KOPT-K1 (cell line): ENCODE measurements around the gene SHH.
A peak's percentile ranks its signal among the peaks of the same experiment; 100 is the strongest.

Experiments used
- H3K27ac ChIP-seq: fragments of 200-600 bp; sonication (generic); 2 replicates; pipeline ENCODE4 v1.5.1; 2016; ENCODE audit warnings: antibody characterized with exemption, mild to moderate bottlenecking, low read depth, low read length; ENCODE audit not compliant: poor library complexity, severe bottlenecking
- H3K36me3 ChIP-seq: fragments of 200-600 bp; sonication (generic); 2 replicates; pipeline ENCODE4 v1.5.1; 2017; ENCODE audit warnings: antibody characterized with exemption, mild to moderate bottlenecking, low read length, moderate library complexity; ENCODE audit not compliant: insufficient read depth
- H3K9me3 ChIP-seq: fragments of 200-600 bp; sonication (generic); 2 replicates; pipeline ENCODE4 v1.5.1; 2017; ENCODE audit warnings: antibody characterized with exemption, low read length, mild to moderate bottlenecking; ENCODE audit not compliant: insufficient read depth, poor library complexity, severe bottlenecking

The SHH gene

DNA sequence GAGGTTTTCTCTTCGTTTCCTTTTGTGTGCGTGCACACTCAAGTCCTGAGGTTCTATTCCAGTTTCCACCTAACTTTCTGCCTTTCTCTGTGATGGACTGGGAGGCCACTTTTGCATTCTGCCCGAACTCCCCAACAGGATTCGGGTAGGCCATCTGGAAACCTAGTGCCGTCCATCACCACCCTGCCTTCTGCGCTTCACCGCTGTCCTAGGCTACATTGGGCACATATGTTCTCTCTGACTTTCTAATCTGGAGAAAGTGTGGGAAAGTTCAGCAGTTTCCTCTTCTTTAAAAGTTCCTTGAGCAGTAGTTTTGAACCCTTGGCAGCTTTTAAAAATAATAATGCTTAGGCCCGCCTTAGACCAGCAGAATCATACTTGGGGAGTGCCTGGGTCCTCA lies 46.8 kb downstream of the SHH start:
- H3K27ac ChIP-seq: peak overlapping the region; percentile 86
- H3K9me3 ChIP-seq: no peaks in the 10 kb centered on the region
- H3K36me3 ChIP-seq: peaks cover 70% of the 10 kb centered on the region

DNA sequence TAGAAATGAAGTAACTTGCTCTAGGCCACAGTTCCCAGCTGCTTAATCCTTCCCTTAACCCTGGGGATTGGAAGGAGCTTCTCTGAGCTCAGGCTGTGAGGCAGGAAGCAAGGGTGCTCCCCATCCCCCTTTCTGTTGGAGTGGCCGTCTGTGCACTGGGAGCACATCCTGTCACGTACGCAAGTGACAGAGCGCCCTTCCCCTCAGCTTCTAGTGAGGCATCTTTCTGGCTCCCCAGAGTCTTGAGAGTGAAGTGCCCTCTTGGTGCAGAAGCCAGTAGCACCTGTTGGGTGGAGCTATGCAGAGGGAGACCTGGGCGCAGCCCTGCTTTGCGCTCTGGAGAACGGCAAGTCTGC lies 47.8 kb downstream of the SHH start:
- Histone ChIP-seq H3K9me3 (no peaks in the 10 kb centered on the region), H3K36me3 (peaks cover 70% of the 10 kb centered on the region), H3K27ac (peak overlapping the region; percentile 86)

DNA sequence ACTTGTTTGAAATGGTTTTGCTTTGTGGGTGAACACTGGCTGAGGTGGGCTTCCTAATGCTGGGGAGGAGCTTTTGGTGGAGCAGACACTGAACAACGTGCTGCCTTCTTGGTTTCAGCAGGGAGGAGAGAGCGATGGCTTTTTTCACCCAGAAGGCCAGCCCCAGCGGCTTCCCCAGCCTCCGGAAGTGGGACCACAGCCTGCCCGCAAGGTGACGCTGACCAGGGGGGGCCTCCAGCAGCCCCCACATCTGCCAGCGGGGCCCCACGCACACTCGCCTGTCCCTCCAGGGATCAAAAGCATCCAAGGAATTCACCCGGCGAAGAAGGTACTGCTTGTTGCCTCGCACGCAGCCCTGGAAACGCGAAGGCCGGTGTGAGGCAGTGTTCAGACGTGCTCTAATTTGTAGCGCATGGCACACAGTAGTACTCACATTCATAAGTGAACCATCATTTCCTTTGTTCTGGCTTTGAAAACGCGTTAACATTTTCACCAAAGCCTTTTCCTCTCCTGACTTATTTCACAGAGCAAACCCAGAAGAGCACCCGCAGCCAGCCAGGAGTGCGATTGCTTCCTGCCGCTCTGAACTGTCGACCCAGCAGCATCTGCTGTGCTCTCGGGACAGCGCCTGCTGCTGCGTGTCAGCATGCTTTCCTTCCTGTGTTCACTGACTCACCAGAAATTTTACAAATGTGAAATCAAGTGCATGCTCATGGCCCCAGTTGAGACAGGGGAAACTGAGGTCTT lies 48.4 kb downstream of the SHH start:
- Histone ChIP-seq H3K27ac (peak overlapping the region; percentile 86), H3K9me3 (no peaks in the 10 kb centered on the region), H3K36me3 (peaks cover 67% of the 10 kb centered on the region)

DNA sequence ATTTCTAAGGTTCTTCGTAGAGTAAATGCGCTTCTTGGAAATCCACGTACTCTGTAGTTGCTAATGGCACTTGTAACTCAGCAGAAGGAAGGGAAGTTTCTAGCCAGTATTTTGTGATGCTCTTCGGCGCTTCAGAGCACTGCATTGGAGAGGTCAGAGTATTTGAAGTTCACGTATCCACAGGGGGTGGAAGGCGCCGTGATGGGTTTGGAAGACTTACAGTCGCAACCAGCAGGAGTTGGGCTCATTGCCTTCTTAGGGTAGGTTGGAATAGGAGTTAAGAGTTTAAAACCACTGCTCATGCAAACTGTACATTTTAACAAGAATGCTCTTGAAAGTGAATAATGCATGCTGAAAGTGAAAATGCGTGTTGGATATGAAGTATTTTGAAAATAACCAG lies 49.1 kb downstream of the SHH start:
- Histone ChIP-seq H3K9me3 (no peaks in the 10 kb centered on the region), H3K27ac (peak overlapping the region; percentile 86), H3K36me3 (peaks cover 67% of the 10 kb centered on the region)

DNA sequence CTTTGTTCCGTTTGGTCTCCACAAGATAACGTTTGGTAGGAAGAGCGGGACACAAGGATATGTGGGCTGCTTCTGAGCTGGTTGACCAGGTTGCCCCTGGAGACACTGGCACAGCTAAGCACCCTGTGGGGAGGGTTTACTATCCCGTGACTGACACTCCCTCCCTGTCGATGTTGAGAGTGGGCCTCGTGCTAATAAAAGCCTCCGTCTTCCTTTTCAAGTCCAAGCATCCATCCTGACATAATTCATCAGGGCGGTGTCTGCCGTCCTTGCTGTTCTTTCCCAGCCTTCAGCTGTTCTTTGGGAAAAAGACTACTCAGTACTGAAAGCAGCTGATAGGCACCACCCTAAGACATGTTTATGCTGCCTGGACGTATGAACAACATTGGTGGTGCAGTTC lies 49.6 kb downstream of the SHH start:
- Histone ChIP-seq H3K36me3 (peaks cover 67% of the 10 kb centered on the region), H3K27ac (peak overlapping the region; percentile 86), H3K9me3 (peaks cover 2% of the 10 kb centered on the region)

DNA sequence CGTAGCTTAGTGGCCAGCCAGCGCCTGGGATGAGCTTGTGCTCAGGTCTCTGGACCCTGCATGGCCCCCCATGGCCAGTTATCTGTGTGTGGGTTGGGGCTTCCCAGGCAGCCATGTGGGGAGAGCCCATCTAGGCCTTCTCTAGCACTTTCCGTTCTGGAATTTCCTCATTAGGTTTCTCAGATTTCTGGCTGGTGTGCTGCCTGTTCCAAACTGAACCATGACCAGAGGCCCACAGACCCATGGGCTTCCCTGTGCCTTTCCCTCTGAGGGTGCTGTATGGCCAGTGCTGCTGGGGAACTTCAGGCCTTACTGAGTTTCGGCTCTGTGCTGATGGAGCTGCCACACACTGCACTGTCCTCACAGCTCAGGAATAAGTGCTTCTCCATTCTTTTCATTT lies 50.2 kb downstream of the SHH start:
- H3K27ac ChIP-seq: peak overlapping the region; percentile 86
- peaks cover 6% of the 10 kb centered on the region for H3K9me3 ChIP-seq
- peaks cover 67% of the 10 kb centered on the region for H3K36me3 ChIP-seq

DNA sequence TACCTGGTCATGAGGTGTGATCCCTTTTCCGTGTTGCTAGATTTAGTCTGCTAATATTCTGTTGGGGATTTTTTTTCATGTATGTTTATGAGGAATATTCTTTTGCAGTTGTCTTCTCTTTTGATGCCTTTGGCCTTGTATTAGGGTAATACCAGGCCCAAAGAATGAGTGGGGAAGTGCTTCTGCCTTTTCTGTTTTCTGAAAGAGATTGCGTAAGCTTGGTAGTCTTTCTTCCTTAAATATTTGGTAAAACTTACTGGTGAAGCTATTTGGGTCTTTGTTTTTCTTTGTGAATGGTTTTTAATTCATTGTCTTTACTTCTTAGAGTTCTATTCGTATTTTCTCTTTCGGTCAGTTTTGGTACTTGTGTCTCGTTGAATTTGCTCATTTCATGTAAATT lies 51.1 kb downstream of the SHH start:
- peaks cover 67% of the 10 kb centered on the region for H3K36me3 ChIP-seq
- H3K9me3 ChIP-seq: peaks cover 6% of the 10 kb centered on the region
- H3K27ac ChIP-seq: no peak overlapping the region

DNA sequence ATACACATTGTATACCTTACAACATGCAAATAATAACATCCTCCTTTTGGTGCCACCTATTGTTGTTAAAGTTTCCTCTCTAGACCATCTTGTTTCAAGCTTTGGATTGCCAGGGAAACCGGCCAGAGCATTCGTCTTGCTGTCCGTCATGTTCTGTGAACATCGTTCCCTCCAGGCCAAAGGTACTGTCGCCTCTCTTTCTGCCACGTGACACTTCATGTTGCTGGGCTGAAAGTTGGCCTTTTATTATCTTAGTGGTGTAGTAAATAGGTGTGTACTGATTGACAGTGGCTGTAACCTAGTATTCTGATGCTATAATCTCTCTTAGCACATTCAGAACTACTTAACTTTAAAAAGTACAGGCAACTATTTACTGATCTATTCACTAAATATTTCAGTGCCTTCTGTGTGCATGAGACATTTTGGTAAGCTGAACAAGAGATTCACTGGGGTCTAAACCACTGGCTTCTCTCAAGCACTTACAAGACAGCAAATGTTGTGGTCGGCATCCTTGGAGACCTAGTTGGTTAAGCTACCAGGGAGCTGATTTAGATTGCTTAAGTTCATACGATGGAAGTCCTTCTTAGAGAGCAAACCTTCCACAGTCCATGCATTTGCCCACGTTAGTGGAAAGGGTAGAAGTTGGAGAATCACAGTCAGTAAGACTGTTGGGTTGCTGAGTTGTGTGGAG lies 52.4 kb downstream of the SHH start:
- Histone ChIP-seq H3K9me3 (peaks cover 6% of the 10 kb centered on the region), H3K36me3 (peaks cover 58% of the 10 kb centered on the region), H3K27ac (no peak overlapping the region)

DNA sequence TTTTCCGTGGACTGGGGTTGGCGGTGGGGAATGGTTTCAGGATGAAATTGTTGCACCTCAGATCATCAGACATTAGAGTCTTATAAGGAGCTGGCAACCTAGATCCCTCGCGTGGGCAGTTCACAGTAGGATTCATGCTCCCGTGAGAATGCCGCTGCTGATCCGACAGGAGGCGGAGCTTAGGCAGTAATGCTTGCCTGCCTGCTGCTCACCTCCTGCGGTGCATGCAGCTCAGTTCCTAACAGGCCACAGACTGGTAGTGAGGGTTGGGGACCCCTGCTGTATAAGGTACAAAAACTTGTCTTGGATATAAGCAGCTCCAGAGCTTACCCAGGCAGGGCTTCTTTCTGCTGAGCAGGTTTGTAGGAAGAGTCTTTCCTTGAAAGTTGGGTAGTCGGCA lies 53.9 kb downstream of the SHH start:
- Histone ChIP-seq H3K36me3 (peaks cover 64% of the 10 kb centered on the region), H3K9me3 (peaks cover 6% of the 10 kb centered on the region), H3K27ac (no peak overlapping the region)

DNA sequence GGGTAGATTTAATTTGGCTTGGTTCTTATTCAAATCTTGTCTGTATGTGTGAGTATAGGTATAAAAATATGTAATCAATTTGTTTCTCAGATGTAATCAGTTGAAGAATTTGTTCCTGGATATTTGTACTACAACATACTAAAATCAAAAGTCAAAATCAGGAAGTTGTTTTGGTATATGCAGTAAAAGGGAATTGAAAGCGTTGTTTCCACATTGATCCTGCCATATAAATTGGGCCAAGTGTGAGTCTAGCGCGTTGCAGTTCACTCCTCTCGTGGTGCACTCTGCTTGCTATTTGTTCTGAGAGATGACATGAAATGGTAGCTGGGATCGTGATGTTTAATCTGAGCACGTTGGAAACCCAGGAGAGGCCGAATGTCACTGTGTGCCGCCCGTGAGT lies 55.9 kb downstream of the SHH start:
- Histone ChIP-seq H3K9me3 (peaks cover 6% of the 10 kb centered on the region), H3K36me3 (peaks cover 74% of the 10 kb centered on the region), H3K27ac (no peak overlapping the region)

DNA sequence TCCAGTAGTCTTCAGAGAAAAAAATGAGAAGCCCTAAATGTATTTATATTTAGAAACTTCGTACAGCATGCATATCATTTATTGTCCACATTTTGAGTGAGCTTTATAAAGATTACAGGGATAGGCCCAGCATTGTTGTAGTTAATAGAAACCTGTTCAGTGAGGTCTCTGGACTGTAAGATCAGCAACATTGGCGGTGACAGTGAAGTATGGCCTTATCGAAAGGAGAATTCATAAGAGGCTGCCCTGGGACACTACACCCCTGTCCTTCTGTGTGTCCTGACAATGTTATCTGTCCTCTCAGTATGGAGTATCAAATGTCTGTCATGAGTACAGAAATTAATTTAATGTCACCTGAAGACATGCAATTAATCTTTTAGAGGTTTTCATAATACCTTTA lies 57.2 kb downstream of the SHH start:
- H3K9me3 ChIP-seq: peaks cover 6% of the 10 kb centered on the region
- peaks cover 70% of the 10 kb centered on the region for H3K36me3 ChIP-seq
- no peak overlapping the region for H3K27ac ChIP-seq

DNA sequence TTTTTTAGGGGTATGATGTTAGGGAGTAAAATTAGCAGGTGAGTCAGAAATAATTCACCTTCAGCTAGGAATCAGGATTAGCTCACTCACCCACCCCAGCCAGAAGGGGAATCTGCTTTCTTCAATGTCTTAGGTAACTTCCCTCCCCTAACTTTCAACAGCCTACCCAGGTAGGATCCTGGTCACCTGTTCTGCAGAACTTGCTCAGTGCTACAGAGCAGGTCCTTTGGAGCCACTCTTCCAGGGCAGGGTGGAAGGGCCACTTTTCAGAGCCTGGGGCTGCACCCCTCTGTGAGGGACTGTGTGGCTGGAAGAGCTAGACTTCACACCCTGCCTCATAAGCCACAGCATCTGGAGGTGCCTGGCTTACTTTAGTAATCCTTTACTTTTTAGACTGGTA lies 58.1 kb downstream of the SHH start:
- no peak overlapping the region for H3K27ac ChIP-seq
- H3K36me3 ChIP-seq: peaks cover 73% of the 10 kb centered on the region

DNA sequence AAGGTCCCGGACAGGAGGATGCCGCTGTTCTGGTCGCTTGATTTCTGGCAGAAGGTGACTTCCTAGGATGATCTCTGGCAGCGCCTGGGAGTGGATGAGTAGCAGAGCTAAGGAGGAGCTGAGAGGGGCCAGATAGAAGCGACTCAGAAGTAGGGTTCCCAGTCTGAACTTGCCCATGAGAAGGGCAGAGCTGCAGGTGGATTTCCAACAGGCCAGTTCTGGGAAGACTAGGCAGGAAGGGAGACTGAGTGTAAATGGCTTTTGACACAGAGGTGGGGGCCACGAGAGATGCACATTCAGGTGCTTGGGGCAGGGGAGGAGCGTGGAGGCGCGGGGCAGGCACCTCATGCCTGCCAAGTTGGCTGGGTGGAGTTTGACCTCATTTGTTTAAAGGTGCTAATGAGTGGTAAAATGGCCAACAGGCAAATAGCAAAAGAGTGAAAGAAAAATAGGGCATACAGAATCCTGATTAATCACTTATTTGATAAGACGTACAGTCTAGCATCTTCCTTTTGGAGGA lies 58.8 kb downstream of the SHH start:
- Histone ChIP-seq H3K27ac (peak overlapping the region; percentile 11), H3K36me3 (peaks cover 73% of the 10 kb centered on the region)

More for the DNA sequence above, 58.1 kb downstream of the SHH start:
- peaks cover 6% of the 10 kb centered on the region for H3K9me3 ChIP-seq

DNA sequence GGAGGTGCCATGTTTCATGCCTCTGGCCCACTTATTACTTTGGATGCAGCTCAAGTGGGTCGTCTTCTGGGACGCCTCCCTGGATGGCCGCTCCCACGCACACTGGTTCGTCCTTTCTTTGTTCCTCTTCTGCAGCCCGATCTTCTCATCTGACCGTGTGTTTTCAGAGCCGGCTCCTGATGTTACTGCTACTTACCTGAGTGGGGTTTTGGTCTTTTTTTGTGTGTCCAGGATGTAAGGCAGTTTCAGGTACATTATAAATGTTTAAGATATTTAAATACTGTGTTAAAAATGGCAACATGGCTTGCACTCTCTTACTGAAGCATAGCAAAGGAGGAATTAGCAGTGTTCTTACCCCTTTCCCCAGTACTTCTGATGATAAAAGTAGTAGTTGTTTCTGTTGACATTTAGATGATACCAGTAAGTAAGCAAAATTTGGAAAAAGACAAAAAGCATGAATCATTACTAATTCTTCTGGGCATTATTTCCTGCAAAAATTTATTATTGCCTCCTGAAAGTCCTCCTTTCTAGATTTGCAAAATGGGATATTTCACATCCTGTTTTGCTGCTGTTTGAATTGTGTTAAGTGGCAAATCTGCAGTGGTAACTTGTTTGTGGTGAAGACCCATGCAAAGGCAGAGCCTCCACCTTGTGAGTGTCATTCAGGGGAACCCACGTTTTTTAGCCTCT lies 59.4 kb downstream of the SHH start:
- H3K9me3 ChIP-seq: peaks cover 6% of the 10 kb centered on the region

More for the DNA sequence above, 58.8 kb downstream of the SHH start:
- H3K9me3 ChIP-seq: peaks cover 6% of the 10 kb centered on the region

DNA sequence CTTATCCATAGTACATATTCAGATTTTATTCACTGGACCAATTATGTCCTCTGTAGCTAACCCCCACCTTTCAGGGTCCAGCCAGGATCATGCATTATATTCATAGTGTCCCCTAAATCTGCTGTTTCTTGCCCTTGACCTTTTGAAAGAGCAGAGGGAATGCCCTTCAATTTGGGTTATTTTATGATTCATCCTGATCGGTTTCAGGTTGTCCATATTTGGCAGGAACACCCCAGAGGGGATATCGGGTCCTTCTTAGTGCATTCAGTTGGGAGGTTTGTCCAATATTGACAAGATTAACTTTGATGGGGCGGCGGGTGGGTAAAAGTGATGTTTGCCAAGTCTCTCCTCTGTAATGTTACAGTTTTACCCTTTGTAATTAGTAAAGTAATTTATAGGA lies 60.9 kb downstream of the SHH start:
- peaks cover 73% of the 10 kb centered on the region for H3K36me3 ChIP-seq
- H3K27ac ChIP-seq: no peak overlapping the region

More for the DNA sequence above, 59.4 kb downstream of the SHH start:
- Histone ChIP-seq H3K36me3 (peaks cover 73% of the 10 kb centered on the region), H3K27ac (peak overlapping the region; percentile 11)

More for the DNA sequence above, 60.9 kb downstream of the SHH start:
- no peaks in the 10 kb centered on the region for H3K9me3 ChIP-seq
